MM.1S (cell line): Measurements from ENCODE around the gene CPD.
"Not testable (repeated sequence)": the region's sequence is repeated elsewhere in the genome, so short reads cannot be mapped to it uniquely, and the experiment has no call there.

Experiments
- DNase-seq: peaks from one replicate; pipeline ENCODE4 v3.0.0-alpha.2; 2015
- H2AFZ ChIP-seq: fragments of 300-600 bp; sonication (generic); 2 replicates; pipeline ENCODE4 v1.6.0; 2016; ENCODE audit warnings: antibody characterized with exemption, low read length
- H3F3A ChIP-seq: fragments of 300-600 bp; sonication (generic); 2 replicates; pipeline ENCODE4 v1.6.1; 2016; ENCODE audit warnings: mild to moderate bottlenecking, antibody characterized with exemption, low read length, moderate library complexity, mixed read lengths; ENCODE audit not compliant: insufficient read depth
- H3K27ac ChIP-seq: fragments of 300-600 bp; sonication (generic); 2 replicates; pipeline ENCODE4 v1.5.1; 2016; ENCODE audit warnings: mild to moderate bottlenecking, low read length
- H3K27me3 ChIP-seq: fragments of 300-600 bp; sonication (generic); replicated peaks from 2 replicates; pipeline ENCODE4 v1.6.0; 2016; ENCODE audit warnings: low read length; ENCODE audit not compliant: insufficient read depth
- H3K36me3 ChIP-seq: fragments of 300-600 bp; sonication (generic); replicated peaks from 2 replicates; pipeline ENCODE4 v1.6.1; 2016; ENCODE audit warnings: mild to moderate bottlenecking, low read length, mixed read lengths; ENCODE audit not compliant: insufficient read depth
- H3K4me1 ChIP-seq: fragments of 300-600 bp; sonication (generic); 2 replicates; pipeline ENCODE4 v1.6.1; 2016; ENCODE audit warnings: low read length, mixed read lengths
- H3K4me2 ChIP-seq: fragments of 300-600 bp; sonication (generic); 2 replicates; pipeline ENCODE4 v1.6.0; 2016; ENCODE audit warnings: low read depth, low read length
- H3K4me3 ChIP-seq: fragments of 300-600 bp; sonication (generic); 2 replicates; pipeline ENCODE4 v1.5.1; 2016; ENCODE audit warnings: low read length, mixed read lengths
- H3K79me2 ChIP-seq: fragments of 300-600 bp; sonication (generic); 2 replicates; pipeline ENCODE4 v1.6.1; 2016; ENCODE audit warnings: mixed run types, low read length, mixed read lengths
- H3K9ac ChIP-seq: fragments of 300-600 bp; sonication (generic); 2 replicates; pipeline ENCODE4 v1.6.1; 2016; ENCODE audit warnings: low read length, mixed read lengths
- H3K9me2 ChIP-seq: fragments of 300-600 bp; sonication (generic); replicated peaks from 2 replicates; pipeline ENCODE4 v1.6.1; 2016; ENCODE audit warnings: mild to moderate bottlenecking, low read length, mixed read lengths; ENCODE audit not compliant: insufficient read depth
- H3K9me3 ChIP-seq: fragments of 300-600 bp; sonication (generic); replicated peaks from 2 replicates; pipeline ENCODE4 v1.6.1; 2016; ENCODE audit warnings: mild to moderate bottlenecking, low read length, mixed read lengths; ENCODE audit not compliant: insufficient read depth
- H4K20me1 ChIP-seq: fragments of 300-600 bp; sonication (generic); 2 replicates; pipeline ENCODE4 v1.6.1; 2016; ENCODE audit warnings: mild to moderate bottlenecking, low read length, moderate library complexity, mixed read lengths; ENCODE audit not compliant: insufficient read depth
- CTCF ChIP-seq: fragments of 300-600 bp; sonication (generic); IDR thresholded peaks from 2 replicates; pipeline ENCODE4 v1.5.1; 2016; ENCODE audit warnings: antibody characterized with exemption, low read length, mixed read lengths
- EZH2 ChIP-seq: fragments of 300-600 bp; sonication (generic); optimal IDR thresholded peaks from 2 replicates; pipeline ENCODE3; 2017; ENCODE audit warnings: low read depth, mild to moderate bottlenecking, antibody characterized with exemption, low read length, mixed read lengths
- EZH2phosphoT487 ChIP-seq: fragments of 300-600 bp; sonication (generic); IDR thresholded peaks from 2 replicates; pipeline ENCODE4 v1.6.1; 2018; ENCODE audit warnings: antibody characterized with exemption, low read length

CPD gene

GRCh38 chr17:30413109-30413508 lies 34.4 kb downstream of the CPD start:
- no peaks in the 10 kb centered on the region for H3K79me2 ChIP-seq
- no peaks in the 10 kb centered on the region for H3K9me2 ChIP-seq
- TF ChIP-seq EZH2, result no peak
- no peaks in the 10 kb centered on the region for H3K36me3 ChIP-seq
- H3K9ac ChIP-seq, result no peak overlapping the region
- H3K27me3 ChIP-seq, result no peaks in the 10 kb centered on the region
- H3K4me3 ChIP-seq, result no peak overlapping the region
- H3K27ac ChIP-seq, result no peak overlapping the region
- no peaks in the 10 kb centered on the region for H3F3A ChIP-seq
- H3K4me2 ChIP-seq, result no peak overlapping the region
- H3K9me3 ChIP-seq, result no peaks in the 10 kb centered on the region
- H4K20me1 ChIP-seq, result no peaks in the 10 kb centered on the region
- H3K4me1 ChIP-seq, result no peaks in the 10 kb centered on the region
- no peak for DNase-seq
- no peak overlapping the region for H2AFZ ChIP-seq

- Histone ChIP-seq H3K4me3 (no peak overlapping the region), H3K79me2 (no peaks in the 10 kb centered on the region), H4K20me1 (no peaks in the 10 kb centered on the region), H3K9me2 (no peaks in the 10 kb centered on the region), H3K4me2 (no peak overlapping the region), H3K27me3 (no peaks in the 10 kb centered on the region), H2AFZ (no peak overlapping the region), H3K36me3 (no peaks in the 10 kb centered on the region), H3K9me3 (no peaks in the 10 kb centered on the region), H3F3A (no peaks in the 10 kb centered on the region), H3K27ac (no peak overlapping the region), H3K9ac (no peak overlapping the region), H3K4me1 (no peaks in the 10 kb centered on the region)
- DNase-seq, result no peak
- TF ChIP-seq EZH2phosphoT487 (no peak), CTCF (no peak), EZH2 (no peak)
Observed at GRCh38 chr17:30414486-30414885, 35.8 kb downstream of the CPD start.

GRCh38 chr17:30415491-30415890 lies 36.8 kb downstream of the CPD start:
- no peaks in the 10 kb centered on the region for H4K20me1 ChIP-seq
- no peaks in the 10 kb centered on the region for H3K79me2 ChIP-seq
- H2AFZ ChIP-seq, result no peak overlapping the region

GRCh38 chr17:30418070-30418469 lies 39.3 kb downstream of the CPD start:
- not testable (repeated sequence) for H3K79me2 ChIP-seq, H3K9ac ChIP-seq, H3F3A ChIP-seq, H3K36me3 ChIP-seq, H3K9me3 ChIP-seq, H3K4me2 ChIP-seq, H3K27ac ChIP-seq, DNase-seq, H3K9me2 ChIP-seq, H3K27me3 ChIP-seq, H2AFZ ChIP-seq, H4K20me1 ChIP-seq, H3K4me3 ChIP-seq, H3K4me1 ChIP-seq

More at GRCh38 chr17:30415491-30415890, 36.8 kb downstream of the CPD start:
- no peak for TF ChIP-seq EZH2
- no peak for TF ChIP-seq EZH2phosphoT487
- no peak for TF ChIP-seq CTCF
- no peak for DNase-seq
- no peak overlapping the region for H3K27ac ChIP-seq
- H3K4me2 ChIP-seq, result no peak overlapping the region
- H3K27me3 ChIP-seq, result no peaks in the 10 kb centered on the region
- H3K4me3 ChIP-seq, result no peak overlapping the region
- H3K4me1 ChIP-seq, result no peaks in the 10 kb centered on the region
- H3K9me3 ChIP-seq, result no peaks in the 10 kb centered on the region
- no peak overlapping the region for H3K9ac ChIP-seq
- no peaks in the 10 kb centered on the region for H3K36me3 ChIP-seq
- no peaks in the 10 kb centered on the region for H3F3A ChIP-seq
- no peaks in the 10 kb centered on the region for H3K9me2 ChIP-seq
